Stimulated activated CD8-positive, alpha-beta memory T cell treated with anti-CD3 and anti-CD28 coated beads, Interleukin-15, amount 100 ng/mL, for 24 hours (primary cell): ENCODE measurements around the gene STMN1.
"Not testable (repeated sequence)": the region's sequence is repeated elsewhere in the genome, so short reads cannot be mapped to it uniquely, and the experiment has no call there.

Experiments used
- DNase-seq: peaks from one replicate; pipeline ENCODE4 v3.0.0-alpha.2; 2020; ENCODE audit warnings: low read depth

Gene STMN1

GRCh38 chr1:25905680-25906643 is at the start of gene STMN1:
TSS of gene STMN1 (minus strand) at chr1:25906419. CDS start at chr1:25904676, 1,743 bp downstream.
- peak; percentile 75 for DNase-seq

GRCh38 chr1:25955553-25955952 is 49.3 kb upstream of the STMN1 start:
- DNase-seq, result no peak

GRCh38 chr1:25954282-25954938 is 48.2 kb upstream of the STMN1 start:
- no peak for DNase-seq

GRCh38 chr1:25952841-25953401 is 46.7 kb upstream of the STMN1 start:
- no peak for DNase-seq

- DNase-seq, result no peak
Observed at GRCh38 chr1:25948641-25949040, 42.4 kb upstream of the STMN1 start.

- DNase-seq, result no peak
Observed at GRCh38 chr1:25947027-25947426, 40.8 kb upstream of the STMN1 start.

- no peak for DNase-seq
Observed at GRCh38 chr1:25945761-25946160, 39.5 kb upstream of the STMN1 start.

GRCh38 chr1:25944986-25945385 is 38.8 kb upstream of the STMN1 start:
- no peak for DNase-seq

- DNase-seq, result not testable (repeated sequence)
Observed at GRCh38 chr1:25943511-25943910, 37.3 kb upstream of the STMN1 start.

GRCh38 chr1:25936947-25937346 is 30.7 kb upstream of the STMN1 start:
- DNase-seq, result no peak

GRCh38 chr1:25933479-25934365 is 27.5 kb upstream of the STMN1 start:
- DNase-seq, result no peak

GRCh38 chr1:25932811-25933400 is 26.7 kb upstream of the STMN1 start:
- not testable (repeated sequence) for DNase-seq

GRCh38 chr1:25932321-25932720 is 26.1 kb upstream of the STMN1 start:
- DNase-seq, result no peak

GRCh38 chr1:25929016-25929415 is 22.8 kb upstream of the STMN1 start:
- DNase-seq, result no peak

GRCh38 chr1:25927521-25928265 is 21.5 kb upstream of the STMN1 start:
- DNase-seq, result no peak

- DNase-seq, result no peak
Observed at GRCh38 chr1:25926731-25927496, 20.7 kb upstream of the STMN1 start.

GRCh38 chr1:25924454-25924853 is 18.2 kb upstream of the STMN1 start:
- no peak for DNase-seq

GRCh38 chr1:25922971-25923552 is 16.8 kb upstream of the STMN1 start:
- no peak for DNase-seq
